Lower leg skin (tissue), 3 donors: Measurements from ENCODE around the gene CHST12.

Experiments used
- CTCF ChIP-seq, 3 donors: fragments of 450-650 bp; IDR thresholded peaks; one replicate each; pipeline ENCODE4 v1.5.1; 2016; ENCODE audit warnings: antibody characterized with exemption in 3 of 3, mild to moderate bottlenecking in 3 of 3, moderate library complexity in 2 of 3
- POLR2A ChIP-seq, 2 donors: fragments of 450-650 bp; IDR thresholded peaks; one replicate each; pipeline ENCODE4 v1.6.1; 2016 to 2017; ENCODE audit warnings: antibody characterized with exemption in 2 of 2, mild to moderate bottlenecking in 1 of 2, moderate library complexity in 1 of 2

- no peak for TF ChIP-seq CTCF (IDR thresholded peaks at IDR 0.05)
- no peak for TF ChIP-seq POLR2A (IDR thresholded peaks at IDR 0.05)
Measured at GRCh38 chr7:2403718-2404648, 572 bp downstream of the CHST12 start.
